MM.1S (cell line): ENCODE results near the gene ZBED5.

Source experiments
- DNase-seq: peaks from one replicate; pipeline ENCODE4 v3.0.0-alpha.2; 2015
- H2AFZ ChIP-seq: fragments of 300-600 bp; sonication (generic); 2 replicates; pipeline ENCODE4 v1.6.0; 2016; ENCODE audit warnings: antibody characterized with exemption, low read length
- H3F3A ChIP-seq: fragments of 300-600 bp; sonication (generic); 2 replicates; pipeline ENCODE4 v1.6.1; 2016; ENCODE audit warnings: mild to moderate bottlenecking, antibody characterized with exemption, low read length, moderate library complexity, mixed read lengths; ENCODE audit not compliant: insufficient read depth
- H3K27ac ChIP-seq: fragments of 300-600 bp; sonication (generic); 2 replicates; pipeline ENCODE4 v1.5.1; 2016; ENCODE audit warnings: mild to moderate bottlenecking, low read length
- H3K27me3 ChIP-seq: fragments of 300-600 bp; sonication (generic); replicated peaks from 2 replicates; pipeline ENCODE4 v1.6.0; 2016; ENCODE audit warnings: low read length; ENCODE audit not compliant: insufficient read depth
- H3K36me3 ChIP-seq: fragments of 300-600 bp; sonication (generic); replicated peaks from 2 replicates; pipeline ENCODE4 v1.6.1; 2016; ENCODE audit warnings: mild to moderate bottlenecking, low read length, mixed read lengths; ENCODE audit not compliant: insufficient read depth
- H3K4me1 ChIP-seq: fragments of 300-600 bp; sonication (generic); 2 replicates; pipeline ENCODE4 v1.6.1; 2016; ENCODE audit warnings: low read length, mixed read lengths
- H3K4me2 ChIP-seq: fragments of 300-600 bp; sonication (generic); 2 replicates; pipeline ENCODE4 v1.6.0; 2016; ENCODE audit warnings: low read depth, low read length
- H3K4me3 ChIP-seq: fragments of 300-600 bp; sonication (generic); 2 replicates; pipeline ENCODE4 v1.5.1; 2016; ENCODE audit warnings: low read length, mixed read lengths
- H3K79me2 ChIP-seq: fragments of 300-600 bp; sonication (generic); 2 replicates; pipeline ENCODE4 v1.6.1; 2016; ENCODE audit warnings: mixed run types, low read length, mixed read lengths
- H3K9ac ChIP-seq: fragments of 300-600 bp; sonication (generic); 2 replicates; pipeline ENCODE4 v1.6.1; 2016; ENCODE audit warnings: low read length, mixed read lengths
- H3K9me2 ChIP-seq: fragments of 300-600 bp; sonication (generic); replicated peaks from 2 replicates; pipeline ENCODE4 v1.6.1; 2016; ENCODE audit warnings: mild to moderate bottlenecking, low read length, mixed read lengths; ENCODE audit not compliant: insufficient read depth
- H3K9me3 ChIP-seq: fragments of 300-600 bp; sonication (generic); replicated peaks from 2 replicates; pipeline ENCODE4 v1.6.1; 2016; ENCODE audit warnings: mild to moderate bottlenecking, low read length, mixed read lengths; ENCODE audit not compliant: insufficient read depth
- H4K20me1 ChIP-seq: fragments of 300-600 bp; sonication (generic); 2 replicates; pipeline ENCODE4 v1.6.1; 2016; ENCODE audit warnings: mild to moderate bottlenecking, low read length, moderate library complexity, mixed read lengths; ENCODE audit not compliant: insufficient read depth
- EZH2 ChIP-seq: fragments of 300-600 bp; sonication (generic); optimal IDR thresholded peaks from 2 replicates; pipeline ENCODE3; 2017; ENCODE audit warnings: low read depth, mild to moderate bottlenecking, antibody characterized with exemption, low read length, mixed read lengths
- EZH2phosphoT487 ChIP-seq: fragments of 300-600 bp; sonication (generic); IDR thresholded peaks from 2 replicates; pipeline ENCODE4 v1.6.1; 2018; ENCODE audit warnings: antibody characterized with exemption, low read length
- TF ChIP-seq, protein P1 (sequence below): fragments of 300-600 bp; sonication (generic); IDR thresholded peaks from 2 replicates; pipeline ENCODE4 v1.5.1; 2016; ENCODE audit warnings: antibody characterized with exemption, low read length, mixed read lengths

ZBED5 gene

DNA sequence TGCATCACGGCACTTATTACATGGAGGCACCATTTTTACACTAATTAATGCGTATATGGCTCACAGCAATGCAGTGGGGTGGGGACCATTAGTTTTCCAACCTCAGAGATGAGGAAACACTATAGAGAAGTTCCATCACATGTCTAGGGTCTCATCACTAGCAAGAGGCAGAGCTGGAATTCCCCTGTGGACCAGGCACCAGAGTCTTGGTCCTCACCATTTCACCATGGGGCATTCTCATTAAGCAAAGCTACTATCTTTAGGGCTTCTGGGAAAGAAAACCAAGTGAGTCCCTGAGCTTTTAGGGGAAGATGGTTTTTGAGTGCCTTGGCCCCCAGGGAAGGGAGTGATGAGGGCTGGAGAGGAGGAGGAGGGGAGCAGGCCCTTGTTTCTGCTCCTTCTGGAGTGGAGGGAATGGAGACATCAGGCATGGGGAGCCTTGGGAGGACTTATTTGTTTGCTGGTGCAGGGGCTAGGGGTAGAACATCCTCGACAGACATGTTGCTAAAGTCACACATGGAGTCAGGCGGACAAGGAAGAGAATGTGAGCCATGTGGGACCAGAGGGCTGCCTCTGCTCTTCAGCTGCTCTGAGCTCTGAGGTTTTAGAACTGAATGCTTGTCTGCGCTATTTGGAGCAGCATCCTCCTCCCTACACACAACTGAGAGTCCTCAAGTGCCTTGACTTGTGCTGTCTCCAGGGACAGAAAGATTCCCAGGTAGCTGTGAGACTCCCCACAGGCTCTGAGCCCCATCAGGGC, 40.3 kb upstream of the ZBED5 start:
- H3K36me3 ChIP-seq = no peaks in the 10 kb centered on the region
- no peak overlapping the region for H2AFZ ChIP-seq
- no peaks in the 10 kb centered on the region for H4K20me1 ChIP-seq
- H3K9me3 ChIP-seq = no peaks in the 10 kb centered on the region
- H3K27ac ChIP-seq = no peak overlapping the region
- no peaks in the 10 kb centered on the region for H3F3A ChIP-seq
- no peak for DNase-seq
- H3K4me3 ChIP-seq = no peak overlapping the region
- no peak overlapping the region for H3K4me2 ChIP-seq
- H3K9ac ChIP-seq = no peak overlapping the region
- TF ChIP-seq EZH2 = no peak
- TF ChIP-seq, protein P1, sequence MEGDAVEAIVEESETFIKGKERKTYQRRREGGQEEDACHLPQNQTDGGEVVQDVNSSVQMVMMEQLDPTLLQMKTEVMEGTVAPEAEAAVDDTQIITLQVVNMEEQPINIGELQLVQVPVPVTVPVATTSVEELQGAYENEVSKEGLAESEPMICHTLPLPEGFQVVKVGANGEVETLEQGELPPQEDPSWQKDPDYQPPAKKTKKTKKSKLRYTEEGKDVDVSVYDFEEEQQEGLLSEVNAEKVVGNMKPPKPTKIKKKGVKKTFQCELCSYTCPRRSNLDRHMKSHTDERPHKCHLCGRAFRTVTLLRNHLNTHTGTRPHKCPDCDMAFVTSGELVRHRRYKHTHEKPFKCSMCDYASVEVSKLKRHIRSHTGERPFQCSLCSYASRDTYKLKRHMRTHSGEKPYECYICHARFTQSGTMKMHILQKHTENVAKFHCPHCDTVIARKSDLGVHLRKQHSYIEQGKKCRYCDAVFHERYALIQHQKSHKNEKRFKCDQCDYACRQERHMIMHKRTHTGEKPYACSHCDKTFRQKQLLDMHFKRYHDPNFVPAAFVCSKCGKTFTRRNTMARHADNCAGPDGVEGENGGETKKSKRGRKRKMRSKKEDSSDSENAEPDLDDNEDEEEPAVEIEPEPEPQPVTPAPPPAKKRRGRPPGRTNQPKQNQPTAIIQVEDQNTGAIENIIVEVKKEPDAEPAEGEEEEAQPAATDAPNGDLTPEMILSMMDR = no peak
- no peak for TF ChIP-seq EZH2phosphoT487
- no peaks in the 10 kb centered on the region for H3K27me3 ChIP-seq
- H3K9me2 ChIP-seq = no peaks in the 10 kb centered on the region
- no peaks in the 10 kb centered on the region for H3K4me1 ChIP-seq
- H3K79me2 ChIP-seq = no peaks in the 10 kb centered on the region

DNA sequence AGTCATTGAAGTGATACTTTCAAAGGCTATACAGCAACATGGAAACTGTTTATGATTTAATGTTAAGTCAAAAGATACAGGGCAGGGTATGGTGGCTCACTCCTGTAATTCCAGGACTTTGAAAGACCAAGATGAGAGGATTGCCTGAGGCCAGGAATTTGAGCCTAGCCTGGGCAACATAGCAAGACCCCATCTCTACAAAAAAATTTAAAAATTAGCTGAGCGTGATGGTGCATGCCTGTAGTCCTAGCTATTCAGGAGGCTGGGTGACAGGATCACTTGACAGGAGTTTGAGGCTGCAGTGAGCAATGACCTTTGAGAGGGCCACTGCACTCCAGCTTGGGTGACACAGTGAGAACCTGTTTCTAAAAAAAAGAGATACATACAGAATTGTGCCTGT, 39.3 kb upstream of the ZBED5 start:
- no peaks in the 10 kb centered on the region for H4K20me1 ChIP-seq
- TF ChIP-seq EZH2phosphoT487 = no peak
- no peak for TF ChIP-seq EZH2
- TF ChIP-seq, protein P1 = no peak
- no peaks in the 10 kb centered on the region for H3K27me3 ChIP-seq
- H3K27ac ChIP-seq = no peak overlapping the region
- no peaks in the 10 kb centered on the region for H3K4me1 ChIP-seq
- no peak overlapping the region for H3K4me3 ChIP-seq
- H3K9me2 ChIP-seq = no peaks in the 10 kb centered on the region
- DNase-seq = no peak
- H3K9ac ChIP-seq = no peak overlapping the region
- H3K36me3 ChIP-seq = no peaks in the 10 kb centered on the region
- no peak overlapping the region for H2AFZ ChIP-seq
- no peaks in the 10 kb centered on the region for H3K79me2 ChIP-seq
- no peaks in the 10 kb centered on the region for H3K9me3 ChIP-seq
- H3K4me2 ChIP-seq = no peak overlapping the region
- H3F3A ChIP-seq = no peaks in the 10 kb centered on the region

DNA sequence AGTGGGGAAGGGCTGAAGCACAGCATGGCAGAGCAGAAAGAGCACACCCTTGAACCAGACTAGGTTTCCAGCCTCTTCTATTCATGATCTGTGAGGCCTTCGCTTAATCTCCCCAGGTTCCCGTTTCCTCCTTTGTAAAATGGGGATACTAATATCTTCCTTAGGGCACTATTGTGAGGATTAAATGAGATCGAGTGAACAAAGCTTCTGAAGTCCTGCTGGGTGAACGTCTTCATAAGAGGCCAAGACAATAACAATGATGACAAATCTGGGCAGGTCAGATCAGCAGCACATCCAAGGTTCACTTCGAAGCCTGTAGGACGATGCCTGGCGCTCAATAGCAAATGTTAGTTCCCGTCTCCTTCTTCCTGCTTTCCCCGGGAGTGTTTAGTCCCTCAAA, 38.6 kb upstream of the ZBED5 start:
- H3F3A ChIP-seq = no peaks in the 10 kb centered on the region
- H3K9me2 ChIP-seq = no peaks in the 10 kb centered on the region
- H3K79me2 ChIP-seq = no peaks in the 10 kb centered on the region
- DNase-seq = no peak
- TF ChIP-seq EZH2phosphoT487 (no peak), EZH2 (no peak)
- TF ChIP-seq, protein P1 = no peak
- H3K36me3 ChIP-seq = no peaks in the 10 kb centered on the region
- no peak overlapping the region for H3K9ac ChIP-seq
- no peak overlapping the region for H2AFZ ChIP-seq
- H3K27ac ChIP-seq = no peak overlapping the region
- no peak overlapping the region for H3K4me3 ChIP-seq
- no peaks in the 10 kb centered on the region for H3K9me3 ChIP-seq
- no peaks in the 10 kb centered on the region for H3K4me1 ChIP-seq
- no peaks in the 10 kb centered on the region for H3K27me3 ChIP-seq
- H4K20me1 ChIP-seq = no peaks in the 10 kb centered on the region
- no peak overlapping the region for H3K4me2 ChIP-seq
